Measurements from ENCODE around the gene CHMP4B.

The CHMP4B gene

GRCh38 chr20:33842346-33842745 lies 31.2 kb downstream of the CHMP4B start:
- no peak for DNase-seq (ENCODE audit: low read depth)
- H3K4me3 ChIP-seq (ENCODE audit: low read depth, low read length): no peak overlapping the region
- TF ChIP-seq CTCF (IDR thresholded peaks at IDR 0.05; ENCODE audit: low read depth, low read length, missing control alignments): no peak

- no peak for TF ChIP-seq CTCF (IDR thresholded peaks at IDR 0.05; ENCODE audit: low read depth, low read length, missing control alignments)
- DNase-seq (ENCODE audit: low read depth): no peak
- H3K4me3 ChIP-seq (ENCODE audit: low read depth, low read length): no peak overlapping the region
Measured at GRCh38 chr20:33843050-33843449, 31.9 kb downstream of the CHMP4B start.

GRCh38 chr20:33843854-33844253 lies 32.7 kb downstream of the CHMP4B start:
- no peak overlapping the region for H3K4me3 ChIP-seq (ENCODE audit: low read depth, low read length)
- TF ChIP-seq CTCF (IDR thresholded peaks at IDR 0.05; ENCODE audit: low read depth, low read length, missing control alignments): no peak
- no peak for DNase-seq (ENCODE audit: low read depth)

- H3K4me3 ChIP-seq (ENCODE audit: low read depth, low read length): no peak overlapping the region
- no peak for DNase-seq (ENCODE audit: low read depth)
- TF ChIP-seq CTCF (IDR thresholded peaks at IDR 0.05; ENCODE audit: low read depth, low read length, missing control alignments): no peak
Measured at GRCh38 chr20:33846291-33846935, 35.3 kb downstream of the CHMP4B start.

- TF ChIP-seq CTCF (IDR thresholded peaks at IDR 0.05; ENCODE audit: low read depth, low read length, missing control alignments): no peak
- DNase-seq (ENCODE audit: low read depth): no peak
- H3K4me3 ChIP-seq (ENCODE audit: low read depth, low read length): no peak overlapping the region
Measured at GRCh38 chr20:33847006-33847405, 35.9 kb downstream of the CHMP4B start.

- no peak overlapping the region for H3K4me3 ChIP-seq (ENCODE audit: low read depth, low read length)
- TF ChIP-seq CTCF (IDR thresholded peaks at IDR 0.05; ENCODE audit: low read depth, low read length, missing control alignments): no peak
- no peak for DNase-seq (ENCODE audit: low read depth)
Measured at GRCh38 chr20:33848391-33848790, 37.2 kb downstream of the CHMP4B start.

GRCh38 chr20:33850159-33850558 lies 39.0 kb downstream of the CHMP4B start:
- TF ChIP-seq CTCF (IDR thresholded peaks at IDR 0.05; ENCODE audit: low read depth, low read length, missing control alignments): no peak
- H3K4me3 ChIP-seq (ENCODE audit: low read depth, low read length): no peak overlapping the region
- no peak for DNase-seq (ENCODE audit: low read depth)

All from GM12864 (cell line).